ENCODE measurements around the gene EPHB1. TPM values are rescaled to one million over a fixed set of nuclear protein-coding genes. Genes with fewer than 3 reads are reported as not detected.

Gene EPHB1
- total RNA-seq, 4 donors from 2014 or later, result 0.08 to 1.1 (median 0.72) TPM

GRCh38 chr3:135118792-135119191 is 323.7 kb downstream of the EPHB1 start:
- TF ChIP-seq POLR2A (IDR thresholded peaks at IDR 0.05) (no peak), CTCF (IDR thresholded peaks at IDR 0.05) (no peak)
- Histone ChIP-seq H3K36me3 (no peaks in the 10 kb centered on the region), H3K4me3 (no peak overlapping the region), H3K27me3 (no peaks in the 10 kb centered on the region), H3K9me3 (no peaks in the 10 kb centered on the region), H3K4me1 (no peaks in the 10 kb centered on the region), H3K27ac (no peak overlapping the region)
- intact Hi-C loops (cut with DNase I), result no loop called here
- no peak for DNase-seq
- WGBS, 2 donors, result 61 to 94% methylated on average over 2 of the region's 2 CpGs

DNA sequence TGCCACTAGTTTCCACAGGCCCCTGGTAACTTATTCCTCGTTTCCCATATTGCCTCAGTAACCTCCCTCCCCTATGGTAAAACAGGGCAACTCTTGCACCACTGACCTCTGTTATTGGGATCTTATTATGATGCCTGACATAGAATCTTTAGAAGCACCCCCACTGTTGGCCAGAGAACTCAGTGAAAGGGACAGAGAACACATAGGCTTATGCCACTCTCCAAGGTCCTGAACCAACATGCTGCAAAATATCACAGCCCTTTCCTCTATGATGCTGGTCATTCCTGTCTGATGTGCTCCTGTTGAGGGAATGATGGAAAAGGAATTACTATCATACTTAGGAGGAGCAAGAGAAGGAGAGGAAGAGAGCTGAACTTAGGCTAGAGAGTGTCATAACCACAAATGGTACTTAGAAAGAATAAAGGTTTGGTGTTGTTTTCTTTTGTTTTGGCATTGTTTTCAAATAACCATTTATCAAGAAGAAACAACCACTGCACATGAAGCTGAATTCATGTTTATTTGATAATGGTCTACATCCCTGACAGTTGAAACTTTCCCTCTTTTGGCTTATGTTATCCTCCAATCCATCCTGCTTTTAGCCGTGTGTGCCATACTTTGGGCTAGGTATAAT is 330.2 kb downstream of the EPHB1 start:
- Histone ChIP-seq H3K36me3 (no peaks in the 10 kb centered on the region), H3K27me3 (no peaks in the 10 kb centered on the region), H3K27ac (no peak overlapping the region), H3K9me3 (no peaks in the 10 kb centered on the region), H3K4me3 (no peak overlapping the region), H3K4me1 (no peaks in the 10 kb centered on the region)
- no peak for DNase-seq
- TF ChIP-seq CTCF (IDR thresholded peaks at IDR 0.05) (no peak), POLR2A (IDR thresholded peaks at IDR 0.05) (no peak)
- WGBS, 2 donors, result 61 to 71% methylated on average over 2 of the region's 2 CpGs
- intact Hi-C loops (cut with DNase I), result no loop called here

DNA sequence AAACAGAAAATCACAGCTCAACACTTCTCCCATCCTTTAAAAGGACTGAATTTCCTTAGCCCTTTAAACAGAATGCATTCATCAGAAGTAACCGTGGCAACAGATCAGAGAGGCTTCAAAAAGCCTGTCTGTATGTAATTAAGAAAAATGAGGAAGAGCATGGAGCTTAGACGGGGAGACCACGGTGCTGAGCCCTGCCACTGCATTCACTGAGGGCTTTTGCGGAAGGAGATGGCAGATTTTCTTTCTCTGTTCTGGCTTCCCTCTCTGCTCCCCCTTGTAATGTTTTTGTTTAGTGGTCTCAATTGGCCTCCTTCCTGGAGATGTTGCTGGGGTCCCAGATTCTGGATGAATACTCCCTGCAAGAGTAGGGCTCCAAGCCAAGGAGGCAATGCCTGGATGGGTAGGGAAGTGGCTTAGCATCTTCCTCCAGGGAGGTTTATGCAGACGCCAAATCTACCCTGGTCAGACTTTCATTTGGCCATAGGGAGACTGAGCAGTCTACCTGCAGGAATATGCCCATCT is 332.9 kb downstream of the EPHB1 start:
- no peaks in the 10 kb centered on the region for H3K4me1 ChIP-seq
- no peak overlapping the region for H3K4me3 ChIP-seq
- 70 to 75% methylated on average over 5 of the region's 5 CpGs for WGBS, 2 donors
- H3K27me3 ChIP-seq, result no peaks in the 10 kb centered on the region
- no peak overlapping the region for H3K27ac ChIP-seq
- TF ChIP-seq CTCF (IDR thresholded peaks at IDR 0.05) (no peak), POLR2A (IDR thresholded peaks at IDR 0.05) (no peak)
- H3K9me3 ChIP-seq, result no peaks in the 10 kb centered on the region
- intact Hi-C loops (cut with DNase I), result no loop called here
- H3K36me3 ChIP-seq, result no peaks in the 10 kb centered on the region
- DNase-seq, result no peak

DNA sequence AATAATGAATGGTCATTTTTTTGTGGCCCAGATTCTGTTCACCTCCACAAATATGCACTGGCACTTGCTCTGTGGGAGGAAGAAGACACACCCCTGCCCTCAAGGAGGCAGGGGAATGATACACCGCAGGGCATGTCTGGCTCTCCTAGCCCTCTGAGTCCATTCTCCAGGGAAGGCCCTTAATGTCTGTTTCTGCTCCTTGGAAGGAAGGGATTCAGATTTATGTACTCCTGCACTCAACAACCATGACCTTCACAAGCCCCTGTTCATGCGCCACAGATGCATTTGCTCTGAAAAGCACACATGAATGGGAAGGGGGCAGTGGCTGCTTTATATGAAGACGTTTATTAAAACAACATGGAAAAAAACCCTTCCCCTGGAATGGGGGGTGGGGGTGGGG is 333.8 kb downstream of the EPHB1 start:
- Histone ChIP-seq H3K36me3 (no peaks in the 10 kb centered on the region), H3K9me3 (no peaks in the 10 kb centered on the region), H3K4me3 (no peak overlapping the region), H3K27ac (no peak overlapping the region), H3K27me3 (no peaks in the 10 kb centered on the region), H3K4me1 (no peaks in the 10 kb centered on the region)
- no peak for DNase-seq
- TF ChIP-seq POLR2A (IDR thresholded peaks at IDR 0.05) (no peak), CTCF (IDR thresholded peaks at IDR 0.05) (no peak)
- 54 to 63% methylated on average over 1 to 3 of the region's 3 CpGs for WGBS, 2 donors
- intact Hi-C loops (cut with DNase I), result no loop called here

DNA sequence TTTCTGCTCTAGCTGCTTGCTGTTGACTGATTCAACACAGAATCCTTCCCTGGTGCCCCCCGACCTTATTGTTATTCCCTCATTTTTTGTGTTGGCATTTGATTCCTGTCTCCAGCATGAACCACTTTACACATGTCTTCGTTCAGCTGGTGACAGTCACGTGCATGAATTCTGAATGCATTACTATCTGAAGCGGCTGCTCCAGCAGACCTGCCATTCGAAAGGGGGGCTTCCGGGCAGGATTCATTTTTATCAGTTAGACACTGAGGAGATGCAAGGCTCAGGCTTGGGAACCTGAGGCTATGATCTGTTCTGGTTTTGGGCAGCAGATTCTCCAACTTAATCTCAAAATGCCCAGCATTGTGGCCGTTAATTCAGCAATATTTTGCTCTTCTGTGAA is 336.2 kb downstream of the EPHB1 start:
- no peaks in the 10 kb centered on the region for H3K4me1 ChIP-seq
- DNase-seq, result no peak
- H3K27ac ChIP-seq, result no peak overlapping the region
- no peaks in the 10 kb centered on the region for H3K9me3 ChIP-seq
- H3K4me3 ChIP-seq, result no peak overlapping the region
- TF ChIP-seq CTCF (IDR thresholded peaks at IDR 0.05) (no peak), POLR2A (IDR thresholded peaks at IDR 0.05) (no peak)
- H3K36me3 ChIP-seq, result no peaks in the 10 kb centered on the region
- H3K27me3 ChIP-seq, result no peaks in the 10 kb centered on the region
- intact Hi-C loops (cut with DNase I), result no loop called here
- WGBS, 2 donors, result 61 to 65% methylated on average over 7 of the region's 7 CpGs

Data from esophagus squamous epithelium (tissue), 5 donors.